H1 (cell line): ENCODE measurements around the gene DBX1. TPM values are rescaled to one million over a fixed set of nuclear protein-coding genes. Genes with fewer than 3 reads are reported as not detected.

Experiments
- CTCF ChIA-PET: fragments of 300-600 bp; sonication (Branson Sonifier 250); formaldehyde crosslinking; loops from one replicate; lab custom pipeline; 2021; ENCODE audit not compliant: partially characterized antibody; lab: Charles Lee
- POLR2A ChIA-PET: fragments of 300-600 bp; sonication (Branson Sonifier 250); formaldehyde crosslinking; loops from one replicate; lab custom pipeline; 2021; ENCODE audit warnings: inconsistent platforms; ENCODE audit not compliant: partially characterized antibody; lab: Charles Lee
- DNase-seq, 2 experiments: peaks; one replicate each; pipeline versions ENCODE4 v3.0.0 to v3.0.0-alpha.2; 2010 to 2022; ENCODE audit warnings: low spot score in 2 of 2, low read depth in 1 of 2, mixed read lengths in 1 of 2
- FAIRE-seq: peaks from 2 replicates; lab custom pipeline; 2011; peaks lifted over from hg19 to GRCh38; lab: Jason Lieb, UNC
- H2AFZ ChIP-seq: 2 replicates; pipeline ENCODE4 v1.8.1; 2012; ENCODE audit warnings: low read length, inconsistent platforms
- H2AK5ac ChIP-seq: 2 replicates; pipeline ENCODE4 v1.6.1; 2013; ENCODE audit warnings: low read depth, low read length
- H2BK120ac ChIP-seq: replicated peaks from 2 replicates; pipeline ENCODE3; 2013; ENCODE audit warnings: low read depth, low read length, inconsistent platforms
- H2BK12ac ChIP-seq: 2 replicates; pipeline ENCODE4 v1.6.1; 2013; ENCODE audit warnings: low read depth, low read length
- H2BK15ac ChIP-seq: 2 replicates; pipeline ENCODE4 v1.6.1; 2013; ENCODE audit warnings: low read length
- H2BK20ac ChIP-seq: 2 replicates; pipeline ENCODE4 v1.6.1; 2013; ENCODE audit warnings: low read length
- H2BK5ac ChIP-seq: 2 replicates; pipeline ENCODE4 v1.6.1; 2013; ENCODE audit warnings: low read depth, low read length
- H3K14ac ChIP-seq: 2 replicates; pipeline ENCODE4 v1.6.1; 2013; ENCODE audit warnings: inconsistent platforms; ENCODE audit not compliant: insufficient read length
- H3K18ac ChIP-seq: 2 replicates; pipeline ENCODE4 v1.6.1; 2013; ENCODE audit warnings: low read length; ENCODE audit errors: extremely low read depth
- H3K23ac ChIP-seq: 2 replicates; pipeline ENCODE4 v1.6.1; 2013; ENCODE audit warnings: inconsistent platforms; ENCODE audit not compliant: insufficient read length
- H3K23me2 ChIP-seq: 2 replicates; pipeline ENCODE4 v1.6.1; 2013; ENCODE audit warnings: low read depth, low read length
- H3K27ac ChIP-seq: 2 replicates; pipeline ENCODE4 v1.6.1; 2011; ENCODE audit warnings: low read depth, low read length, inconsistent platforms
- H3K27me3 ChIP-seq, 4 experiments: replicated peaks in 1 of 4; 1 replicate in 1 of 4; 2 replicates in 3 of 4; pipeline versions ENCODE4 v1.6.1 to v1.8.1; 2011 to 2013; ENCODE audit warnings: low read length in 3 of 4, mild to moderate bottlenecking in 3 of 4, inconsistent platforms in 2 of 4, mixed read lengths in 2 of 4, moderate library complexity in 1 of 4; ENCODE audit not compliant: control insufficient read depth in 3 of 4, insufficient read depth in 3 of 4; ENCODE audit errors: extremely low read depth in 1 of 4
- H3K36me3 ChIP-seq, 4 experiments: 2 replicates each; pipeline versions ENCODE4 v1.6.1 to v1.8.1; 2011 to 2013; ENCODE audit warnings: mild to moderate bottlenecking in 4 of 4, low read length in 3 of 4, moderate library complexity in 2 of 4, control low read depth in 1 of 4, inconsistent platforms in 1 of 4; ENCODE audit not compliant: insufficient read depth in 4 of 4, control insufficient read depth in 2 of 4
- H3K4ac ChIP-seq: replicated peaks from 2 replicates; pipeline ENCODE3; 2013; ENCODE audit warnings: low read length, low read depth, mixed read lengths, inconsistent platforms; ENCODE audit not compliant: insufficient read length
- H3K4me1 ChIP-seq, 4 experiments: replicated peaks in 1 of 4; 1 replicate in 1 of 4; 2 replicates in 3 of 4; pipeline versions ENCODE4 v1.6.1 to v1.8.1; 2011 to 2013; ENCODE audit warnings: low read length in 3 of 4, inconsistent platforms in 2 of 4, mixed read lengths in 1 of 4; ENCODE audit not compliant: insufficient read depth in 4 of 4, control insufficient read depth in 3 of 4
- H3K4me2 ChIP-seq, 2 experiments: 2 replicates each; pipeline versions ENCODE4 v1.6.1 to v1.8.1; 2011 to 2013; ENCODE audit warnings: low read depth in 2 of 2, low read length in 2 of 2, control low read depth in 1 of 2, inconsistent platforms in 1 of 2, mild to moderate bottlenecking in 1 of 2; ENCODE audit not compliant: insufficient read depth in 1 of 2
- H3K4me3 ChIP-seq, 4 experiments: fragments of 200-600, 300-600 bp in 1 of 4; sonication (generic), shearing (Covaris generic), sonication (Bioruptor Twin) in 1 of 4; 2 replicates each; pipeline versions ENCODE4 v1.5.1 to v1.8.1; 2011 to 2016; ENCODE audit warnings: low read length in 4 of 4, low read depth in 3 of 4, control low read depth in 2 of 4, inconsistent platforms in 2 of 4, mild to moderate bottlenecking in 2 of 4, mixed read lengths in 1 of 4, moderate library complexity in 1 of 4; ENCODE audit not compliant: insufficient read depth in 2 of 4; ENCODE audit errors: extremely low read depth in 1 of 4
- H3K56ac ChIP-seq: replicated peaks from 2 replicates; pipeline ENCODE3; 2013; ENCODE audit warnings: low read depth, mild to moderate bottlenecking, mixed read lengths, low read length, inconsistent platforms; ENCODE audit not compliant: insufficient read length
- H3K79me1 ChIP-seq: 2 replicates; pipeline ENCODE4 v1.6.1; 2013; ENCODE audit warnings: low read depth, low read length, control low read depth
- H3K79me2 ChIP-seq, 2 experiments: 2 replicates each; pipeline versions ENCODE4 v1.6.1 to v1.8.1; 2012 to 2013; ENCODE audit warnings: low read length in 2 of 2, mild to moderate bottlenecking in 2 of 2, inconsistent platforms in 1 of 2; ENCODE audit not compliant: insufficient read depth in 2 of 2, control insufficient read depth in 1 of 2
- H3K9ac ChIP-seq, 4 experiments: replicated peaks in 1 of 4; 1 replicate in 1 of 4; 2 replicates in 3 of 4; pipeline versions ENCODE4 v1.6.1 to v1.8.1; 2011 to 2013; ENCODE audit warnings: low read depth in 3 of 4, low read length in 3 of 4, control low read depth in 2 of 4, mild to moderate bottlenecking in 2 of 4, moderate library complexity in 2 of 4, inconsistent platforms in 1 of 4; ENCODE audit errors: extremely low read depth in 1 of 4
- H3K9me3 ChIP-seq, 2 experiments: 2 replicates each; pipeline versions ENCODE4 v1.6.1 to v1.8.1; 2012 to 2013; ENCODE audit warnings: mild to moderate bottlenecking in 2 of 2, moderate library complexity in 2 of 2, control low read depth in 1 of 2, inconsistent platforms in 1 of 2, low read depth in 1 of 2, low read length in 1 of 2, mixed read lengths in 1 of 2; ENCODE audit not compliant: insufficient read depth in 2 of 2
- H4K20me1 ChIP-seq, 2 experiments: replicated peaks in 1 of 2; 2 replicates each; pipeline versions ENCODE3 to v1.8.1; 2011 to 2013; ENCODE audit warnings: inconsistent platforms in 2 of 2, low read length in 2 of 2, mild to moderate bottlenecking in 1 of 2; ENCODE audit not compliant: insufficient read depth in 2 of 2, control insufficient read depth in 1 of 2
- H4K5ac ChIP-seq: 2 replicates; pipeline ENCODE4 v1.6.1; 2013; ENCODE audit warnings: low read length, low read depth, mixed read lengths, inconsistent platforms; ENCODE audit not compliant: insufficient read length
- H4K8ac ChIP-seq: 2 replicates; pipeline ENCODE4 v1.8.0; 2013; ENCODE audit warnings: mild to moderate bottlenecking, moderate library complexity, low read length, inconsistent platforms; ENCODE audit not compliant: insufficient read depth; ENCODE audit errors: extremely low read depth
- H4K91ac ChIP-seq: replicated peaks from 2 replicates; pipeline ENCODE3; 2013; ENCODE audit warnings: low read length, mixed read lengths, inconsistent platforms; ENCODE audit not compliant: insufficient read length
- NRF1 ChIP-seq: IDR thresholded peaks from 2 replicates; pipeline ENCODE4 v1.6.1; 2011; ENCODE audit warnings: mild to moderate bottlenecking, low read depth, low read length, improper control_type of control experiment
- RFX5 ChIP-seq: IDR thresholded peaks from 2 replicates; pipeline ENCODE4 v1.6.1; 2011; ENCODE audit warnings: low read depth, low read length, improper control_type of control experiment, borderline replicate concordance
- WGBS, 2 experiments: shearing (Covaris generic) in 1 of 2; methylation state at CpG; one replicate each; pipeline versions ENCODE4 v1.1.6 to v1.1.7; 2013 to 2015; ENCODE audit warnings: low lambda C conversion rate in 2 of 2, mixed read lengths in 2 of 2, inconsistent platforms in 1 of 2, low coverage in 1 of 2, missing lambda C conversion rate in 1 of 2; ENCODE audit not compliant: insufficient replicate concordance in 2 of 2, insufficient coverage in 1 of 2, insufficient read length in 1 of 2; ENCODE audit errors: extremely low coverage in 1 of 2, missing lambda C conversion rate in 1 of 2; 5-methylcytosine and 5-hydroxymethylcytosine counted together
- polyA plus RNA-seq, 7 experiments: library from polyadenylated mRNA; depleted of rRNA in 3 of 7; stranded (reverse) in 5 of 7; unstranded in 2 of 7; fragments of >200 nt in 5 of 7; fragments of 200-250 nt in 2 of 7; gene quantifications; 1 replicate in 5 of 7; 2 replicates in 1 of 7; 4 replicates in 1 of 7; pipeline versions ENCODE4 v1.2.1 to v1.2.3, GENCODE V29; 2011 to 2013; ENCODE audit warnings: missing spikeins in 2 of 7, mixed read lengths in 2 of 7
- total RNA-seq: library from RNA; stranded (reverse); fragmentation: NEBNext Ultra II Directional; extraction: Animal tissue kit (Norgen Biotek cat#: 25700); gene quantifications from 2 replicates; pipeline ENCODE4 v1.2.1, GENCODE V29; 2021

DBX1 gene
- total and polyA plus RNA-seq, 2 of the 8 experiments (the other 6 are each of a cell fraction or from before 2014, with no cell fraction given), result not detected

- peaks cover 2 to 5% of the 10 kb centered on the region in 2 experiments for H4K20me1 ChIP-seq
- H3K18ac ChIP-seq, result no peak overlapping the region
- H2BK15ac ChIP-seq, result no peak overlapping the region
- POLR2A ChIA-PET, result no interaction called here
- peaks cover 22 to 59% (median 53%) of the 10 kb centered on the region in 4 experiments for H3K36me3 ChIP-seq
- no peaks in the 10 kb centered on the region for H3K23me2 ChIP-seq
- no peak overlapping the region for H3K9ac ChIP-seq
- no peak overlapping the region for H4K8ac ChIP-seq
- no peak overlapping the region for H2AK5ac ChIP-seq
- no peak overlapping the region for H2BK120ac ChIP-seq
- H3K27me3 ChIP-seq, result no peaks in the 10 kb centered on the region
- H3K4me1 ChIP-seq, result no peaks in the 10 kb centered on the region
- CTCF ChIA-PET, result interaction anchor here (1.0 to 5.4 kb wide), 7 partner anchors 14 to 549 kb away, joined by 3 to 24 read pairs (median 4); no protein-coding TSS in a partner anchor
- H3K56ac ChIP-seq, result no peak overlapping the region
- H4K91ac ChIP-seq, result no peak overlapping the region
- no peak overlapping the region for H2BK5ac ChIP-seq
- H2AFZ ChIP-seq, result no peak overlapping the region
- H3K4me3 ChIP-seq, result no peak overlapping the region
- no peak overlapping the region for H3K4ac ChIP-seq
- DNase-seq (no peak), FAIRE-seq (no peak)
- no peaks in the 10 kb centered on the region for H3K9me3 ChIP-seq
- no peak overlapping the region for H3K23ac ChIP-seq
- H3K14ac ChIP-seq, result no peak overlapping the region
- no peaks in the 10 kb centered on the region; the same call in 1 of the 2 replicates for H3K79me1 ChIP-seq
- WGBS, 2 experiments, result 95% methylated on average over 5 of the region's 5 CpGs; no CpG with 5 or more reads in 1 of the 2 experiments
- H4K5ac ChIP-seq, result no peak overlapping the region
- H3K4me2 ChIP-seq, result no peak overlapping the region
- no peak overlapping the region for H2BK12ac ChIP-seq
- H3K27ac ChIP-seq, result no peak overlapping the region
- no peaks in the 10 kb centered on the region for H3K79me2 ChIP-seq
- H2BK20ac ChIP-seq, result no peak overlapping the region
- TF ChIP-seq NRF1 (no peak), RFX5 (no peak)
Observed at GRCh38 chr11:20113149-20113438, 47.2 kb downstream of the DBX1 start.
